Activated B cell treated with CpG ODN at 0.5 μM for 24 hours (primary cell): ENCODE data around the gene IL17B. TPM values are rescaled to one million over a fixed set of nuclear protein-coding genes. Genes with fewer than 3 reads are reported as not detected.

Experiments
- ATAC-seq: fragments of 200-7000 bp; cut with Tn5 transposase; one replicate; pipeline ENCODE4 v1.10.0; 2021; ENCODE audit warnings: low read depth, mild to moderate bottlenecking, moderate library complexity
- CTCF ChIA-PET: fragments of 350-600 bp; sonication (Branson Sonifier 250); formaldehyde crosslinking; loops from one replicate; lab custom pipeline; 2021; ENCODE audit warnings: antibody characterized with exemption; lab: Charles Lee
- POLR2A ChIA-PET: fragments of 350-600 bp; sonication (Branson Sonifier 250); formaldehyde crosslinking; loops from one replicate; lab custom pipeline; 2021; ENCODE audit warnings: antibody characterized with exemption; lab: Charles Lee
- DNase-seq: peaks from one replicate; pipeline ENCODE4 v3.0.0; 2022
- H3K27ac Mint-ChIP-seq: one replicate; pipeline ENCODE4 v1.8.0; 2020; ENCODE audit warnings: mixed read lengths
- H3K27me3 Mint-ChIP-seq: one replicate; pipeline ENCODE4 v1.8.0; 2021; ENCODE audit warnings: mixed read lengths
- H3K36me3 Mint-ChIP-seq: one replicate; pipeline ENCODE4 v1.8.0; 2021; ENCODE audit warnings: low read depth, mixed read lengths
- H3K4me1 Mint-ChIP-seq: one replicate; pipeline ENCODE4 v1.8.0; 2021; ENCODE audit warnings: mixed read lengths
- H3K4me3 Mint-ChIP-seq: one replicate; pipeline ENCODE4 v1.8.0; 2020; ENCODE audit warnings: mild to moderate bottlenecking, mixed read lengths
- H3K9me3 Mint-ChIP-seq: one replicate; pipeline ENCODE4 v1.8.0; 2020; ENCODE audit warnings: mixed read lengths
- CTCF ChIP-seq: fragments of 200-600 bp; IDR thresholded peaks from one replicate; pipeline ENCODE4 v1.8.0; 2022; ENCODE audit warnings: antibody characterized with exemption, mild to moderate bottlenecking
- intact Hi-C: fragments of 100-400 bp; cut with micrococcal nuclease; formaldehyde crosslinking; loops from one replicate; pipeline ENCODE4 v1.15.1; 2024
- total RNA-seq: library from RNA; stranded (reverse); gene quantifications from 2 replicates; pipeline ENCODE4 v1.2.3, GENCODE V29; 2022

IL17B gene
- total RNA-seq, 1 donor from 2014 or later = not detected

- Mint-ChIP-seq H3K4me1 (no peaks in the 10 kb centered on the region), H3K27ac (no peak overlapping the region), H3K27me3 (peaks cover 7% of the 10 kb centered on the region), H3K9me3 (no peaks in the 10 kb centered on the region), H3K4me3 (no peak overlapping the region), H3K36me3 (no peaks in the 10 kb centered on the region)
- DNase-seq = no peak
- TF ChIP-seq CTCF = no peak
- ATAC-seq = no peak
- intact Hi-C loops = no loop called here
- ChIA-PET POLR2A (no interaction called here), CTCF (interaction anchor here (1.0 kb wide), 1 partner anchor 95 kb away, joined by 3 read pairs; no protein-coding TSS in a partner anchor)
Measured at GRCh38 chr5:149407323-149408251, 28.5 kb upstream of the IL17B start.

GRCh38 chr5:149406979-149407306 lies 27.9 kb upstream of the IL17B start:
- Mint-ChIP-seq H3K9me3 (no peaks in the 10 kb centered on the region), H3K27me3 (peaks cover 10% of the 10 kb centered on the region), H3K4me1 (no peaks in the 10 kb centered on the region), H3K27ac (no peak overlapping the region), H3K4me3 (no peak overlapping the region), H3K36me3 (no peaks in the 10 kb centered on the region)
- no peak for ATAC-seq
- ChIA-PET POLR2A (no interaction called here), CTCF (no interaction called here)
- DNase-seq = no peak
- TF ChIP-seq CTCF = no peak
- intact Hi-C loops = no loop called here

- no peak for ATAC-seq
- CTCF ChIA-PET = no interaction called here
- H3K27ac Mint-ChIP-seq = no peak overlapping the region
Measured at GRCh38 chr5:149406203-149406978, 27.3 kb upstream of the IL17B start.

GRCh38 chr5:149405550-149406202 lies 26.6 kb upstream of the IL17B start:
- intact Hi-C loops = no loop called here
- no peak for ATAC-seq
- Mint-ChIP-seq H3K27ac (no peak overlapping the region), H3K27me3 (peaks cover 16% of the 10 kb centered on the region), H3K9me3 (no peaks in the 10 kb centered on the region), H3K4me3 (no peak overlapping the region), H3K4me1 (no peaks in the 10 kb centered on the region), H3K36me3 (no peaks in the 10 kb centered on the region)
- DNase-seq = no peak
- ChIA-PET POLR2A (no interaction called here), CTCF (no interaction called here)
- no peak for TF ChIP-seq CTCF

More at GRCh38 chr5:149406203-149406978, 27.3 kb upstream of the IL17B start:
- intact Hi-C loops = no loop called here
- no peak for TF ChIP-seq CTCF
- peaks cover 13% of the 10 kb centered on the region for H3K27me3 Mint-ChIP-seq
- H3K4me1 Mint-ChIP-seq = no peaks in the 10 kb centered on the region
- no peaks in the 10 kb centered on the region for H3K36me3 Mint-ChIP-seq
- no peaks in the 10 kb centered on the region for H3K9me3 Mint-ChIP-seq
- DNase-seq = no peak
- POLR2A ChIA-PET = no interaction called here
- no peak overlapping the region for H3K4me3 Mint-ChIP-seq
